Loucy (cell line): ENCODE results near the gene SUGP1.

Experiments
- CTCF ChIP-seq: fragments of 200-600 bp; sonication (generic); conservative IDR thresholded peaks from 2 replicates; pipeline ENCODE4 v1.5.1; 2014; ENCODE audit warnings: mild to moderate bottlenecking, antibody characterized with exemption, low read length
- EZH2phosphoT487 ChIP-seq: fragments of 200-600 bp; IDR thresholded peaks from 2 replicates; pipeline ENCODE4 v1.6.1; 2018; ENCODE audit warnings: antibody characterized with exemption, mild to moderate bottlenecking, moderate library complexity, borderline replicate concordance

GRCh38 chr19:19305066-19305465 lies 15.2 kb downstream of the SUGP1 start:
- TF ChIP-seq CTCF (no peak), EZH2phosphoT487 (no peak)
